Liver (tissue), 3 donors: ENCODE data around the gene TUBA4A.

ENCODE experiments used
- ATF3 ChIP-seq: IDR thresholded peaks from 2 replicates; pipeline ENCODE4 v1.6.1; 2016; ENCODE audit warnings: antibody characterized with exemption
- CTCF ChIP-seq: fragments of 150-350 bp; IDR thresholded peaks from 2 replicates; pipeline ENCODE4 v1.5.1; 2017; ENCODE audit warnings: improper control_type of control experiment, low read depth, low read length; ENCODE audit not compliant: missing input control
- JUND ChIP-seq, 2 donors: IDR thresholded peaks; 2 replicates each; pipeline ENCODE4 v1.6.1; 2016; ENCODE audit warnings: antibody characterized with exemption in 2 of 2
- RAD21 ChIP-seq, 2 donors: IDR thresholded peaks; 2 replicates each; pipeline ENCODE4 v1.6.1; 2016; ENCODE audit warnings: antibody characterized with exemption in 2 of 2, mild to moderate bottlenecking in 2 of 2
- REST ChIP-seq: IDR thresholded peaks from 2 replicates; pipeline ENCODE4 v1.6.1; 2016; ENCODE audit warnings: antibody characterized with exemption, mild to moderate bottlenecking
- TAF1 ChIP-seq: conservative IDR thresholded peaks from 2 replicates; pipeline ENCODE4 v1.6.1; 2016; ENCODE audit warnings: antibody characterized with exemption, mild to moderate bottlenecking
- YY1 ChIP-seq: IDR thresholded peaks from 2 replicates; pipeline ENCODE4 v1.6.1; 2016; ENCODE audit warnings: antibody characterized with exemption, mild to moderate bottlenecking
- donor health status: healthy.
- donor health status: healthy.

- TF ChIP-seq CTCF (no peak), YY1 (no peak), REST (no peak), JUND (IDR thresholded peaks at IDR 0.05) (no peak), TAF1 (no peak), RAD21 (IDR thresholded peaks at IDR 0.05) (no peak), ATF3 (no peak)
These were observed 44.2 kb upstream of the TUBA4A start for GRCh38 chr2:219297766-219298456.
